Measurements from ENCODE around the gene C14orf39.

Gene C14orf39

GRCh38 chr14:60485598-60486251, at the start of gene C14orf39:
C14orf39 (minus strand) TSS chr14:60486063; CDS start chr14:60485078, 985 bp downstream.
- no peak for DNase-seq

GRCh38 chr14:60532442-60532841, 46.6 kb upstream of the C14orf39 start:
- no peak for DNase-seq

GRCh38 chr14:60515511-60516289, 29.8 kb upstream of the C14orf39 start:
- DNase-seq: no peak

GRCh38 chr14:60514741-60515491, 29.1 kb upstream of the C14orf39 start:
- peak; percentile 47 for DNase-seq

- peak; percentile 47 for DNase-seq
Measured at GRCh38 chr14:60514378-60514740, 28.5 kb upstream of the C14orf39 start.

GRCh38 chr14:60512973-60513571, 27.2 kb upstream of the C14orf39 start:
- no peak for DNase-seq

- no peak for DNase-seq
Measured at GRCh38 chr14:60512126-60512525, 26.3 kb upstream of the C14orf39 start.

GRCh38 chr14:60510951-60511599, 25.2 kb upstream of the C14orf39 start:
- DNase-seq: no peak

GRCh38 chr14:60510254-60510950, 24.5 kb upstream of the C14orf39 start:
- DNase-seq: no peak

GRCh38 chr14:60509438-60510253, 23.8 kb upstream of the C14orf39 start:
- DNase-seq: no peak

GRCh38 chr14:60508707-60509437, 23.0 kb upstream of the C14orf39 start, which contains the start of gene SIX6:
SIX6 (plus strand) TSS chr14:60509146; CDS start chr14:60509399, 253 bp downstream.
- DNase-seq: no peak

GRCh38 chr14:60508363-60508706, 22.5 kb upstream of the C14orf39 start:
- DNase-seq: no peak

GRCh38 chr14:60506985-60507829, 21.3 kb upstream of the C14orf39 start:
- no peak for DNase-seq

GRCh38 chr14:60506462-60506984, 20.7 kb upstream of the C14orf39 start:
- DNase-seq: no peak

GRCh38 chr14:60506010-60506409, 20.1 kb upstream of the C14orf39 start:
- DNase-seq: no peak

GRCh38 chr14:60505448-60505847, 19.6 kb upstream of the C14orf39 start:
- no peak for DNase-seq

GRCh38 chr14:60502541-60502940, 16.7 kb upstream of the C14orf39 start:
- DNase-seq: no peak

GRCh38 chr14:60495946-60496345, 10.1 kb upstream of the C14orf39 start:
- no peak for DNase-seq

- no peak for DNase-seq
Measured at GRCh38 chr14:60490270-60490669, 4.4 kb upstream of the C14orf39 start.
